Measurements from ENCODE around the gene TRIO.

TRIO gene

DNA sequence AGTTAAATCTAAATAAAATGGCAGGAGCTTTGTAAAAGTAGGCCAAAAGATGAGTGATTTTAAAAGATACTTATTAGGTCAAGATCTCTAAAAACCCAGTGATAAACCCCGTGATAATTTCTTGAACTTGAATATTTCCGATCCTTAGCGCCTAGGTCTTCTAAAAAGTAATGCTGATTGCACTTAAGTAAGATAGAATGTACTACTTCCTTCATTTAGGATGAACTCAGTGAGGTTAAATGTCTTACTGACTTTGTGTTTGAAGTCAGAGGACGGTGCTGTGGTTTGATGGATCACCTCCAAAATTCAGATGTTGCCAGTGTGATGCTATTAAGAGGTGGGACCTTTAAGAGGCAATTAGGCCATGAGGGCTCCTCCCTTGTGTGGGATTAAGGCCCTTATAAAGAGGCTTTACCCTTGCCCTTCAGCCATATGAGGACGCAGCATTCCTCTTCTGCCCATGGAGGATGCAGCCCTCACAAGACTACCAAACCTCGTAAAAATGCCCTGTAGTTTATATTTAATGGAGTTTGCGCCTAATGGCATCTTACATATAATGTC is 130.1 kb downstream of the TRIO start:
- no peak for DNase-seq

DNA sequence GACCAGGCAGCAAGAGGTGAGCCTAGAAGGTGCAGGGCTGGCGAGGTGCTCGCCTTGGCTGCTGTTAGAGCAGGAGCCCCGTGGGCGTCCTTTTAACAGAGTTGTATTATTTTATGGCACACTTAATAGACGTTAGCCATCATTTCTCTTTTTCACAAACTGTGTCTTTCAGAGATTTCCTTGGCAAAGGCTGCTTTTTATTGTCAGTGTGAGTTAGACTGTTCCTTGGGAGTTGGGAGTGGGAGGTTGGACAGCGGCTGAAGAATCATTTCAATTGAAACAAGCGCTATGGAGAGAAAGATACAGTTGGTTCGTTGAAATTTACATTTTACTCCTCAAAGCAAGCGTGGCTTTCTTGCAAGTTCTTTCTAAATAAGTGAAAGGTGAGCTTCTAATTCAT is 133.2 kb downstream of the TRIO start:
- no peak for DNase-seq

DNA sequence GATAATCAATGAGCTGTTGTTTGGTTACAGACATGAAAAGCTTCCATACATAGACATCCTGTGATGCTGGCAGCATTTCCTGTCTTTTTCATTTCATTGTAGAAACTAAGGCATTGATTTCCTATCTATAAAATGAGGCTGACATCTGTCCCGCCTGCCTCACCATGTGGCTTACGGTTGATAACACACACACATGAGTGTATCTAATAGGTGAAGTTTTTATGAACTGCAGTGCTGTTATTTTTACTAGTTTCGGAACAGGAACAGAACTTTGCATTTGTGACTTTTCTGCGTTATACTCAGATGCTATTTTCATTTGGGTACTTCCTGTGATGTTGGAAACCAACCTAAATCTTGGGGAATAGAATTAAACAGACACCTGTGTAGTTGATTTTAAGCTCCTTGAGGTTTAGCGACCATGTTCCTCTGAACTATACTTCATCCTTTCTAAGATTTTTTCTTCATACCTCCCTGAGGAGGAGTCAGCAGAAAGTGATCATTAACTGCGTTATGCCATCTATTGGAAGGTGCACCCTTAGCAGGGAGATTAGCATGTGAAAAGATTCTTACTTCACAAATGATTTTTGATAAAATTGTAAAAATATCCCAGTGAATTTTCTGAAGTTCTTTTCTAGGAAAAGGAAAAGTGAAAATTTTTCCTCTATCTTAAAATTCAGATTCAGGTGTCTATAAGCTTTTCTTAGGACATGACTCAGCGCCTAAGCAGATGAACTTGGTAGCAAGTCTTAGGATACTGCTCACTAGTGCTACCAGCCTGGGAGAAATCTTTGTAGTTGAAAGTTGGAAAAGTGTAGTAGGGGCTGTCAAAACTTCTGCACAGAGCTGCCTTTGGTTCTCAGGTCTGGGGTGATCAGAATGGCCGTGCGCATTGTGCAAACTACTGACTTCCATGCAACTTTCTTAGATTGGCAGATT is 134.5 kb downstream of the TRIO start:
- DNase-seq, result no peak

DNA sequence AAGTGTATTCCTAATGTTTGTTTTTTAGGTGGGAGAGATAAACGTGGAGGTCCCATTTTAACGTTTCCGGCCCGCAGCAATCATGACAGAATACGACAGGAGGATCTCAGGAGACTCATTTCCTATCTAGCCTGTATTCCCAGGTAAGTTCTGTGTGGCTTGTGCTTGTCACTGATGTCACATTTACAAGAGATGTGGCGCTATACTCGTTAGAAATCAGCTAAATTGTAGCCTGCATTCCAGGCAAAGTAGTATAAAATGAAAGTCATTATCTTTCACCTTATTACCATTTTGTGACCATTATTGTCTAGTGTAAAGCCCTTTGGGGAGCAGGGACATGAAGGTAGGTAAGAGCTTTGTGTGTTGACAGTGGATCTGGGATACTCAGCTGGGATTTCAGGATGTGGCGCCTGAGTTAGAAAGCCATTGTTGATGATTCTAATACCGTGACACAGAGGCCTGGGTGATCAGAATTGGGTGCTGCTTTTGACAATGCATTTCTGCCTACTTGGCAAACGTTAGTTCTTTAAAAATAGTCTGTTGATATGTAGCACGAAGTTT is 137.2 kb downstream of the TRIO start:
- no peak for DNase-seq

DNA sequence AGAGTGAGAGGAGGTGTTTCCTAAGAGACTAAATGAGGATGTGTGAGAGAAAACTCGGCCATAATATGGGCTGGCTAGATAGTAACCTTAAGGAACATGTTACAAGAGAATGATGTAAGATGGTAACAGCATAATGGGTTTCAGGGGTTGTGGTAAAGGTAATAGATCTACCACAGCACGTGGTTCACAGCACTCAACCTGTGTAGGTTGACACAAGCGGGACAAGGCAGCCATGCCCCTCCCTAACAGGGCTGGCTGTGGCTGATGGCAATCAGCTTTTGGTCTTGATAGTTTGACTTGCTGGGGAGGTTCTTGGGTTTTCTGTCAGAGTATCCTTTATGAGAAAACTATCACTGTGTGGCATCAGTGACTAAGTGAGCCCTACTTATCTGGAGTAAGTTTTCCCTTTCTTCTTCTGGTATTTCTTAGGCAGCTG is 138.6 kb downstream of the TRIO start:
- DNase-seq, result peak; percentile 20

DNA sequence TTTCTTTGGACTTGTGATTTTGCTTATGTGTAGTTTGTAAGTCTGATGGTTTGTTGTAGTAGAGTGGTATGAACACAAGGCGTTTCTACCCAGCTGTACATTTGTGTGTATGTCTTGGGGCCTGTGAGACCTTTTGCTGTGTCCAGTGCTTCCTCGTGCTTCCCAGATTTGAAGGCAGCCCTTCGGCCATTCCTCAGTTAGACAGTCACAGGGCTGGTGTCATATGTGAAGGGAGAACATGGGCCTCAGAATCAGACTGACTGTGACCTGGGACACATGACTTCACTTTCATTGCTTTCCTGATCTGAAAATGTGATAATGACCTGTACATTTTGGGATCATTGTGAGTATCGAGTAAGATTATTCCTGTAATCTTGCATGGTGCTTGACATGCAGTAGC is 140.0 kb downstream of the TRIO start:
- DNase-seq, result no peak

DNA sequence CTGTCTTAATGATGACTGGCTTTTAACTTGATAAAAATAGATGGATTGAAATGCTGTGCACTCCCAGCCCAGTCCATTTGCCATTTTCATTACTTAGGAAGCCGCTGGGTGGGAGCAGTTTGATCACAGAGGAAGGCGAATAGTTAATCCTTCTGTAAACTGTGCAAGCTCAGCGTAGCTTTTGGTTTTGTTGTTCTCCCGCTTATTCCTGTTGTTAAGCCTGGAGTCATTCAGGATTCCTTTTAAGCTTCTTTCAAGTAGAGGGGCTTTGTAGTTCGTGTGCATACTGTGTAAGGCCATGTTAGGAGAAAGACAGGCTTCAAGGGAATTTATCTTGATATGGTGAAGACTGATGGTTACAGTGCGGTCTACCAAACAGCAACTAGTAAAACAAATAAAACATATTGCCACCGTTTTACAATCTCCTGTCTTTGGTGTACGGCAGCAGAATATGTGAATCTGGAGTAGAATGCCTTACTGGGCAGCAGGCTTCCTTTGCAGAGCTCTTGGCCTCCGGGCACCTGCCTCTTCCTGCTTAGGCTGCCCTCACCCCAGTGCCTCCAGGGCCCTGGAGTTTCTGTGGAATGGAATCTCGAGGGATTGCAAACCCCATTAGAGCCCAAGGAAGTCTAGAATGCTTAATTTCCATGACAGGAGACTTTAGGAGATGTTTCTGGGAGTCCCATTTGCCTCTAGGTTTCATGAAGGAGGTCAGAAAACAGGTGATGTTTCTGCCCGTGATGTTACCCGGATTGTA is 141.4 kb downstream of the TRIO start:
- DNase-seq, result no peak

DNA sequence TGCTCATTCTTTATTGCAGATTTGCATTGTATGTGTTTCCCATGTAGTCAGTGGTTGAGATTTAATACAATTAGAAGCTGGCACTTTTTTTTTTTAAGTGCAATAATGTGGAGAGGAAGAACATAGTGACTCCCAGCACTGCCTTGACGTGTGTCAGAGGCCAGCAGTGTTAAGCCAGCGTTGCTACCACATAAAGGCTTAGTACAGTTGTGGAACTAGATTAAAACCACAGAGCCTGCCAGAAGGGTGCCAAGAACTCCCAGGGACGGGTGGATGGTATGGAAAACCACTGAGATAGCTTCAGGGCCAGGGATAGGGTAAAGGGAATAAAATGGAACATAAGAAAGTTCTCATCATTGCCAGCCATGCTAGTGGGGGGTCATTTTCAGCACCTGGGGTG is 142.9 kb downstream of the TRIO start:
- no peak for DNase-seq

DNA sequence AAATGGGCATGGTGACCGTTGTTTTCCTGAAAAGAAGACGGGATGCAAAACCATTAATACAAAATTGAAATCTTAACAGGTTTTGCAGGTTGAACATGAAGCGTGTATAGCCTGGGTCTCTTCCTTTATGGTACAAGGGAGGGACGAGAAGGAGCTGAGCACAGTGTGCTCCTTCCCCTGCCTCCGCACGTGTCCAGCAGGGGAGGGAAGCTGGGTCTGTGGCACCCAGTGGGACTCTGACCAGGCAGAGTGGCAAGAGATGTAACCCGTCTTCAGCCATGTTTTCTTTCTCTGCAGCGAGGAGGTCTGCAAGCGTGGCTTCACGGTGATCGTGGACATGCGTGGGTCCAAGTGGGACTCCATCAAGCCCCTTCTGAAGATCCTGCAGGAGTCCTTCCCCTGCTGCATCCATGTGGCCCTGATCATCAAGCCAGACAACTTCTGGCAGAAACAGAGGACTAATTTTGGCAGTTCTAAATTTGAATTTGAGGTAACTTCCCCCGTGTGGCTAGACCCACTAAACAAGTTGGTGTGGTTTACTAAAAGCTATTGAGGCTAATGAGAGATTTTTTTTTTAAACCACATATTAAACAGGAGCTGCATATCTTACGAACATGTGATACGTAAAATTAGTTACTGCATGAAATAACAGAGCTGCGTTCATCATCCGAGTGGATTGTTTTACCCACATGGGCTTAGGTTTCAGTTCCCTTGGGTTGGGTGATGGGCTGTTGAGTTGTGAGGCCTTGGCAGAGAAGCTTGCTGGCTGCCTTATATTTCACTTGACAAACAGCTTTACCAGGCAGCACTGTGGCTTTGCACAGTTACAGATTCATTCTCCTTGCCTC is 143.7 kb downstream of the TRIO start:
- DNase-seq, result no peak

DNA sequence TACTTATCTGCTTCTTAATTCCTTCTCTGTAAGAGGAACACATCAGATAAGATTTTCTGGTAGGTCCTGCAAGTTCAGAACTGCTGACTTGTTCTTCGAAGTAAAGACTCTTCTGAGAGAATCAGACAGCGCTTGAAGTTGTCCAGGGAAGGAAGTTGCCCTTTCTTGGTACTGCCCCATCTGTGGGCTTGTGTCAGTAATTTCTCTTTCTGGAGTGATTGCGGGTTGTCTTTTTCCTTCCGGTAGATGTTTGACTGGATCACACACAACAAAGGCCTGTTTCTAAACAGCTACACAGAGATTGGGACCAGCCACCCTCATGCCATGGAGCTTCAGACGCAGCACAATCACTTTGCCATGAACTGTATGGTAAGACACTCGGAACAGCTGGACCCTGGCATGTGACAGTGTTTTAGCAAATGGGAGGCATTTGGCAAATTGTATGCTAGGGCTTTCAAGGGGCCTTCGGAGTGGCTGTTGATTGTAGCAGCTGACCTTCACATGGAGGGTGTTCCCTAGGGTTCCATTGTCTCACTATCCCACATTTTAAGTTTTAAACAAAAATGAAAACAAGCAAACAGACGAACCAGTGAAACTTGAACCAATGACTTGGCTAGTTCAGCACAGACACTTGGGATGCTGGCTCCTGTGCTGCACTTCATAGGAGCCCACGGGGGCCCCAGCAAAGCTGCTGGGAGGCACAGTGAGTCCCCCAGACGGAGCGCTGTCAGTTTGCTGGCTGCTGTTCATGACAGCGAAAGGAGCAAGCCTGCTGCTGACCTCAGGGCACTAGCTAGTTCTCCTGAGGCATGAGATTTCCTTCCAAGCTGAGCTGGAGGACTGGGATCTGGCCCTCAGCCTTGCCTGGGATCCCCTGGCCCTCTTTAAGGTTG is 149.9 kb downstream of the TRIO start:
- DNase-seq, result no peak

DNA sequence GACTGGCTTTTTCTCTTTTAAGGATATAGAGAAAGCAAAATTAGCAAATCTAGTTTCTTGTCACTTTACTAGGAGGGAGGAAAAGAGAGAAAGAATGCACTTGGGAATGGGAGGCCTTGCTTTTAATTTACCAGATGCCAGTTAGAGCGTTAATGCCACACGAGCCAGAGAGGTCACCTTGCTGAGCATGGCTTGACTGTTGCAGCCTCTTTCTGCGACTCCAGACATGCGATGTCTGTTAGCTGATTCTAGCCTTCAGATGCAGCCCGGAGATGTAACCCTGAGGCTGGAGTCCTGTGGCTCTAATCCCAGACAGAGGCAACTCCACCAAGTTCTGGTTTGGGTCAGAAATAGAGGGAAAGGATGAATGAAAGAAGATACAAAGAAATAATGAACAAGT is 152.5 kb downstream of the TRIO start:
- no peak for DNase-seq

DNA sequence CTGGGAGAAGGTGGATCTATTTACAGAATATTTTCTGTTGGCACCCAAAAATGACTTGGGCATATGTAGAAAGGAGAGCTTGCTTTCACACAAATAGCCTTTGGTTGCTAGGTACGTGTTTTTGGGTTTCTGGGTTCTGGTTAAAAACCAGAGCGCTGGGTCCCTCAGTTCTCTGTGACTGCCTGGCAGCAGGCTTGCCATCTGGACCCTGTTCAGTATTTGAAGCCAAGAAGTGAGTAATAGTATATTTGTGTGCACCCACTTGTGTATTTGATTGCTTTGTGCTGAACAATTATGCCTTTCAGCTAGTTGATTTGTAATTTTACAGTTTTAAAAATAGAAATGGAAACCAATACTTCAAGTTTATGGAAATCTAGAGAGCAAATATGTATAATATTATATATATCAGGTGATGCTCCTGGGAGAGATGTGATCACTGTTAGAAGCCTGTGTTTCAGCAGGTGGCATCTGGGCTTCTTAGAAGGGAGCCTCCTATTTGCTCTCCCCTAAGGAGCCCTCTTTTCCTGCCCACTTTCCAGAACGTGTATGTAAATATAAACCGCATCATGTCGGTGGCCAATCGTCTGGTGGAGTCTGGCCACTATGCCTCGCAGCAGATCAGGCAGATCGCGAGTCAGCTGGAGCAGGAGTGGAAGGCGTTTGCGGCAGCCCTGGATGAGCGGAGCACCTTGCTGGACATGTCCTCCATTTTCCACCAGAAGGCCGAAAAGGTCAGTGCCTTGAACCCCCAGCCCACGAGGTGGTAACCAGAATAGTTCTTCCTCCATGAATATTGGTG is 153.6 kb downstream of the TRIO start:
- DNase-seq, result no peak

DNA sequence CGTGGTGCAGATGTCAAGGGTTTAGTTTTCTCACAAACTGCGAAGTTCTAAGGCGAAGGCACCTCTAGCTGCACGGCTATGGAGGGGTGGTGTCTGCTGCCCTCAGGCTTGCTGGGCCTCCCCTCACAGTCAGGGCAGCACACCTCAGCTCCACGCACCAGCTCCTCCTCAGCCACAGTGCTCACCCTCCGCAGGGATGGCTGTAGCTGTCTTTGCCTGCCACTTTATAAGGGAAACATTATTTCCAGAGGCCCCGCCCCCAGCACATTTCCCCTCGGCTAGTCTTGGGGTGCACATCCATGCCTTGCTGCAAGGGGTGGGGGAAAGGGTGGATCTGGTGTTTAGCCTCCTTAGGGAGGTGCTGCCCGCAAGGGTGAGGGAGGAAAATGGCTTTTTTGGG is 154.6 kb downstream of the TRIO start:
- DNase-seq, result no peak

DNA sequence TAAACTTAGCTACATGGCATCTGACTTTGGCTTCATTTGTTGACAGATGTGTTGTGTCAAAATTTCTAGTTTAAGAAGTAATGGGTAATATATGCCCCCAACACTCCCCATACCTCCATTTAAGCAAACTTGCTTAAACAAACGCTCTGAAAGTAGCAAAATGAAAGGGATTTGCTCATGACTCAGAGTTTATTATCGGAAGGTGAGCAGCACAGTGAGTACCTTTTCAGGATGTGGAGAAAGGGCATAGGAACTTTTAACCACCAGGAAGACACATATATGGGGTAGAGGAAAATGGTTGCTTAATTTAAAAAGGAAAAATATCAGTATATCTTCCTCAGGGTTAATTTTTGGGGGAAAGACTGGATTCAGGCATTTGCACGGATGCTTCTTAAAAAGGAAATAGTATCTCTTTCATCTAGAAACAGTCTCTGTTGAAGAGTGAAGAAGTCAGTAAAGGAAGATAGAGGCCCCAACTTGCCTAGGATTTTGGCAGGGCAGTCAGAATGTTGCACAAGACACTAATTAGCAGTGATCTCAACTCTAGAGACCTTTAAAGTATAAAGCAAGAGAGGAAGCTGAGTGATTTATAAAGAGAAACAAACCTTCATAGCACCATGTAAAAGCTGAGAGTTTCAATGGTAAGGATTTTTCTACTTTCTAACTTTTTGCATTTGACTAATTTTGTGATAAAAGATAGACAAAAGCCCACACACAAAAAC is 155.1 kb downstream of the TRIO start:
- DNase-seq, result peak; percentile 12

DNA sequence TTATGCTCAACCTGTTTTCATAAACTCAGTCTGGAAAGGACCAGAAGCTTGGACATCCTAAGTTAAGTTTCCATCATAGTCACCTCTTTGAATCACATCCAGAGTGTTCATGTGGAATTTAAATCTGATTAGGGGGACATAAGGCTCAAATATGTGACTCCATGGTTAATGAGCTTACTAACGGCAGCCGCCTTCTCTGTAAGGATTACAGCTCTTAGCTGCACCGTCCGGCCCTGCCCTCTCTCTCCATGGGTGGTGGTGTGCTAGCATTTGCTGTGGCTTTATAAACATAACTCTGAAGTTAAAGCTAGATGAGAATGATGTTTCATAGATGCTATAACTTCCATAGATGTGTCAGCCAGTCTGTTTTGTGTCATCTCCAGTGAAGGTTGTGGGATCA is 156.5 kb downstream of the TRIO start:
- DNase-seq, result no peak

DNA sequence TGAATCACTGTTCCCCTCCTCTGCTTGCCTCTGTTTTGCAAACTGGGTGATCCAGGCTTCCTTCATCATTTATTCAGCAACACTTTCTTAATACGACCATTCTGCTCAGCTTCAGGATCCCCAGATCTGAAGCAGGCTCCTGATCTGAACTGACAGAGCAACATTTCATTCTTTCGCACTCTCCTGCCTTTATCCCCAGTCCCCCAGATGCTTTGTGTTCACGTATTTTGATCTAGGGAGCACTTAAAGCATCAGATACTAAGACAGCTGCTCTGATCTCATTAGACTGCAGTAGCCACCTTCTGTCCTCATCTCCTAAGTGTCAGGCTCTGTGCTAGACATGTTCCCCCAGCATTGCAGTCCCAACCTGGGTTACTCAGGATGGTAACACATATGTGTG is 158.0 kb downstream of the TRIO start:
- no peak for DNase-seq

DNA sequence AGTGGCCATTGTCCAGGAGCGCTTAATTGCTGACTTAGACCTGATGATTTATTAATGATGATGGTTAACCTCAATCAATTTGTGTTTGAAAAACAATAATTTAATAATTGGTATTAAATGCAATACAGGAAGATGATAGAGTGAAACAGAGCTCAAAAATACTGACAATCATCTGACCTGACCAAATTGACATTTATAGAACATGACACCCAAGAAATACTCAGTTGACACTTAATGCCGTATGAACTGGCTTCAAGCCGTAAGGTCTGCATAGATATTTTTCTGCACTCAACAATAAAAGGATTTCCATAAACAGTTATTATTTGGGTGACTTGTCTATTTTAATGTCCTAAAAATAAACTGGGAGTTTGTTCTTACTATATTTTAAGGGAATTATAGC is 159.2 kb downstream of the TRIO start:
- DNase-seq, result no peak

DNA sequence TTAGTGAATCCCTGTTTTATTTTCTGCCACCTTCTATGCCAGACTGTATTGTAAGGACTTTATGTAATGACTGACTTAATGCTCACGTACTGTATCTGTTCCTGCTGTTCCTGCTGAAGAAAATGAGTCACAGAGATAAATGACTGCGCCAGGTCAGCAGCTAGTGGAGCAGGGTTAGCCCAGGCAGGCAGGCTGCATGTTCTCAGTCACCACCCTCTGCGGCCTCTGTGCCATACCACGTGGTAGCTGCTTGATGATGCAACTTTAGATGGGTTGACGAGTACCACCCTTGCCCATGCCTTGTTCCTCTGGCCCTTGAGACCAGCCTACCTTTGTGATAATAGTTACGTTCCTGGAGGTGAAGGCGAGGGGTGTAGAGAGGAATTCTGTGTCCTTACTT is 161.9 kb downstream of the TRIO start:
- peak; percentile 16 for DNase-seq

DNA sequence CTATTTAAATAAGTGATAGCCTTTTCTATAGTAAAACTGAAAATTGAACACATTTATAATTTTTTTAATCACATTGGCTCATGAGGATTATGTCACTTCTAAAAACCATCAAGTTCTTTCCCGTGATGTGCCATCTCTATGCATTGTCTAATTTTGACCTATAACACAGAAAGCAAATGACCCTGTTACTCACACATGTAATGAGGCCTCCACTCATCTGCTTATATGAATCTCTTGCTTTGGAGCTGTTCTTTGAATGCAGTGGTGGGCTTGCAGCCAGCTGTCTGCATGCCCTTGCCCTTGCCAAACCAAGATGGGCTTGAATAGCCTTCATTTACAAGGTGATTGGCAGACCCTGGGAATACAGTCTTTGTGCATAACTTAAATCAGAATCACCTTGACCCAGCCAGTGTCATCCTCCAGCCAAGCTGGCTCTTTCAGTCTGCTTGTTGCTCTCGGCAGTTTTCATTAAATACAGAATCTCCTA is 163.2 kb downstream of the TRIO start:
- DNase-seq, result no peak
